ENCODE data around the gene PALLD. TPM values are rescaled to one million over a fixed set of nuclear protein-coding genes. Genes with fewer than 3 reads are reported as not detected.

Gene PALLD
- total RNA-seq, 1 donor from 2014 or later = 1.5 TPM

DNA sequence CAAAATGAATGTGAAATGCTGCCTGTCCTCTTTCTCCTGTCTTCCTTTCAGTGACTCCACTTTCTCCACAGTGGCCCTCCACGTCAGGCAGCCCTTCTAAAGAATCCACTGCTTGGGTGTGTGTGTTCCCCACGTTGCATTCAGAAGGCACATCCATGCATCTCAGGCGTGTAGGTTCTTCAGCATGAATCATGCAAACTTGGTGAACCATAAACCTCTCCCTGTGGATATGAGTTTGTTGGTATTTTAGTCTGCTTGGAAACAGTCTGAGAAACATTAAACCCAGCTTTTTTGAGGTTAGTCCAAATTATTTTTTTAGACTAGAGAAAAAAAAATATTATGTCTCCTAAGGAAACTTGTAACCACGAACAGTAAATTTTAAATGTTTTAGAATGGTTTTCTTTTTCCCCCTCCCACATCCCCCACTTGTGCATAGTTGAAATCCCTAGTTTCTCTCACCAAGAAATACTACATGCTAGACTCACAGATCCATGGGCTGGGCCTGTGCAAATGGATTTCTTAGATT lies 261.6 kb downstream of the PALLD start:
- no peak for DNase-seq (ENCODE audit: low read depth, low spot score)

DNA sequence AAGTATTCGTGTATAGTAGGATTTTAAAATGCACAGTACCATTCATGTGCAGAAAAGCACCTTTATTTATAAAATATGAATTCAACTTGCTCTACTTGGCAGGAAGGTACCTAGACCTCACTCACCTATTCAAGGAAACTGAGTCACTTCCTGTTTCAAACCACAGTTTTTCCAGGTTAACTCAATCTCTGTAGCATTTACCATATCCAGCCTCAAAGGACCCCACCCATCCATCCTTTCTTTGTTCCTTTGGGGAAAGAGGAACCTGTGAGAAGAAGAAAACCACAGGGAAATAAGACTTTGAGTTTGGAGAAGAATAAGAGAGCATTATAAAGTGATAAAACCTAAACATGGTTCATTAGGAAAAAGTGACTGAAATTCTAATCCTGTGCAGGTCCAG lies 262.5 kb downstream of the PALLD start:
- DNase-seq (ENCODE audit: low read depth, low spot score) = no peak

DNA sequence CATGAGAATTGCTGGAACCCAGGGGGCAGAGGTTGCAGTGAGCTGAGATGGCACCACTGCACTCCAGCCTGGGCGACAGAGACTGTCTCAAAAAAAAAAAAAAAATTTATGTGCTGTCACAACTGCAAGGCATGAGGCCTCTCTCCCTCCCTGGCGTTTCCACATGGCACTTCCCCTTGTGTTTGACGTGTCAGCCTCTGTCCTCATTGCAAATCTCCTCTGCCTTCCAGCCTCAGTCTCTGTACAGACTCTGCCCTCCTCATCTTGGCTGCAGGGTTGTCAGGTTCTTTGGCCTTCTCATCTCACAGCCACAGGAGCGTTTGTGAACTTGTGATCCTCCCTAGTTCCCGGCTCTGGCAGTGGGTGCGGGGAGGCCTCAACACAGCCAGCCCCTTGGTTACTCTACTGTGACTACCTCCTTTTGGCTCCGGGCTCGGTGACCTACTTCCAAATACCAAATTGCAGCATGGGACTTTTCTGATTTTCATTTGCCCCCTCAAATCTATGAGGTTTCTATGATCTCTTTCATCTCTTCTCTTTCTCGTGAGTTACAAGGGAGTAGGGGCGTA lies 263.2 kb downstream of the PALLD start:
- DNase-seq (ENCODE audit: low read depth, low spot score) = no peak

DNA sequence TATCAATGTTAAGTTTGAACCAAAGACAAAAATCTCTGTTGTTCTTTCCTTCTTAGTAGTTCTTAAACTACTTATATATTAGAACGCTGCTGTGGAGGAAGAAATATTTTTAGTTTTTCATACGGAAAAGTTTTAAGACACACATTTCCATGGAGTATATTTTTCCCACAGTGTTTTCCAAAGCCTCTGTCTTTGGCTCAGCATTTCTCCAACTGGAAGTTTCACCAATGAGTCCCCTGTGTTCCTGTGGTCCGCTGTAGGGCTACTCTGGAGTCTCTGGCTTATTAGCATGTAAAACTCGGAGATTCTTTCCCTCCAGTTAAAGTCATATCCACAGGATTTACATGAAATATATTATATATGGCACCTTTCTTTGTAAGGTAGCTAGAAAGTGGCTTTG lies 264.2 kb downstream of the PALLD start:
- no peak for DNase-seq (ENCODE audit: low read depth, low spot score)

DNA sequence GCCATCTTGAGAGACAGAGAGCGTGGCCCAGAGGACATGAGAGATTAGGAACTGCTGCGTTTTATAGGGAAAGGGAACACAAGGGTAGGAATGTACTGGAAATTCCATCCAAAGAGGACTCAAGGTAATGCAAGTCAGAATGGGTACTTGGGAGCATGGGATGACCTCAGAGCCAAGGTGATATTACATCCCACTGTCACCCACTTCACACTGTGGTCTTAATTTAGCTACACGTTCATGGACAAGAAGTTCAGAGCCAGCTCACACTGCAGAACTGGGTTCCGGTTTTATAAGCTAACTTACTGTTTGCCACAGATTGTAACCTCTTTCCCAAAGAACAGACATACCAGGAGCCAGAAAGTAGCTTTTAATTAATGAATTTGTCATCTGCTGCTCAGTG lies 268.5 kb downstream of the PALLD start:
- DNase-seq (ENCODE audit: low read depth, low spot score) = no peak

DNA sequence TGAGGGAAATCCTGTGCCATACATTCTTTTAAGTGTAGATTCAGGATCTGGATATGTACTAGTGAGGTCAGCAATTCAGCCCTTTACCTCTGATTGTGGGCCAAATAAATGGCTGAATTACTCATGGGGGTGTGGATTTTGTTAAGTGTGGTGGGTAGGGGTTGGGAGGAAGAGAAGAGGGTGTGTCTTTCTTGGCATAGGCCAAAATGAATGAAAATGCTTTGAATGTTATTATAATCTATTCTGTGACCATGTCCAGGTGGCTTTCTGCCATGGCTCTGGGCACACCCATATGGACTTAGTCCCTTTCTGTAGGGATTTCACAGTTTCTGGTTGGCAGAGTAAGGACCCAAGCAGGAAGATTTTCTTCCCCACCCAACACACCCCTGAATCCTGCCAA lies 268.9 kb downstream of the PALLD start:
- DNase-seq (ENCODE audit: low read depth, low spot score) = no peak

DNA sequence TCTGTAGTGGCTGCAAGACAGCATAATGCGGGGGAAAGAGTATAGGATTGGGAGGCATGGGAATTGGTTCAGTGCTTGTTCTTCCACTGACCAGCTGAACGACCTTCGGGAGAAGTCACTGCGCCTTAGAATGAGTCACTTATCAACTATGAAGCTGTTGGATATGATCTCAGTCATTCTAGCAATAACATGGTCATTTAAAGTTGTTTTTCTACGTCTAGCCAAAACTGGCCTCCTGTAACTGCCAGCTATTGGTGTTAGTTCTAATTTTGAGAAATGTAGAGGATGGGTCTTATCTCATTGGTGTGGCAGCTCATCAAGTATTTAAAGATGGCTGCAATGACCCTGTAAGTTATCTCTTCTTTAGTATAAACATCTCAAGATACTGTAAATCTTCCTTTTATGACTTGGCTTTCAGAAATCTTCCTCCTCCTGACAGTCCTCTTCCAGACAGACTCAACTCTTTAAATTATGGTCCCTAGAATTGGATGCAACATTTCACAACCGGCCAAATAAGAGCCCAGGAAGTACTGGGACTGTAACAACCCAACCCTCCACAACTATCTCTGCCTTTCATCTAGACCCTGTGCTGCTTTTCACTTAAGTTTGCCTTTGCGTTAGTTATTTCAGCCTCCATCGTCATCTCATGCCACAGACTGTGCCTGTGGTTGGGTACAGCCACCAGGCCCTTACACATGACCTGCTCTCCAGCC lies 269.9 kb downstream of the PALLD start:
- DNase-seq (ENCODE audit: low read depth, low spot score) = no peak

DNA sequence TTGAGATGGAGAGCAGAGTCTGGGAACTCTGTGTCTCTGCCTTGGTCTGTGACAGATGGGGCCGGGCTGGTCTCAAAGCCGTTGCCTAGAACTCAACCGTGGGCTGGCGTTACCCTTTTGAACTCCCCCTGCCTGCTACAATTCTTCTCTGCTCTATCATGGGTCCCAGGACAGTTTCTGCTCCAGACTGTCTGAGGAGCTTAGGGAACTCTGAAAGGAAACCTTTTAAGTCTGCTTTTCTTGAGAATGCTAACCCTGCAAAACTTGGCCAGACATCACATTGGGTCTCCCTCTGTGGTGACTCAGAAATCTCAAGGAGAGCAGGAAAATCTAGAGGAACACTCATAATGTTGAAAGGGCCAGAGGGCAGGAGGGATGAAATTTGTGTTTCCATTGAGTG lies 272.6 kb downstream of the PALLD start:
- DNase-seq (ENCODE audit: low read depth, low spot score) = no peak

DNA sequence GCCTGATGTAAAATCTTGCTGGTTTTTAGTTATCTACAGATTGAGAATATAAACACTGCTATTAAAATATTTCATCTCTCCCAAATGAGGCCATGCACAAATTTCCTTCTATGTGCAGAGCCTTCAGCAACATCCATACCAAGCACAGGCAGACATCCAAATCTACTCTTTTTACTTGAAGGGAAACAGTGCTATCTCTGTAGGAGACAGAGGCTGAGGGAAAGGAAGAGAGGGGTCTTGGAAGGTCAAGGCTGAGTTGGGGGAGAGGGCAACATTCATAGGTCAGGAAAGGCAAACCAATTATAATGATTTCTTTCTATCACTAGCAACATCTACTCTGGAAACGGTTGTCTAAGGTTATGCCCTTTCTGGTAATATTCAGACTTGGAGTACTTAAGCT lies 273.0 kb downstream of the PALLD start:
- no peak for DNase-seq (ENCODE audit: low read depth, low spot score)

DNA sequence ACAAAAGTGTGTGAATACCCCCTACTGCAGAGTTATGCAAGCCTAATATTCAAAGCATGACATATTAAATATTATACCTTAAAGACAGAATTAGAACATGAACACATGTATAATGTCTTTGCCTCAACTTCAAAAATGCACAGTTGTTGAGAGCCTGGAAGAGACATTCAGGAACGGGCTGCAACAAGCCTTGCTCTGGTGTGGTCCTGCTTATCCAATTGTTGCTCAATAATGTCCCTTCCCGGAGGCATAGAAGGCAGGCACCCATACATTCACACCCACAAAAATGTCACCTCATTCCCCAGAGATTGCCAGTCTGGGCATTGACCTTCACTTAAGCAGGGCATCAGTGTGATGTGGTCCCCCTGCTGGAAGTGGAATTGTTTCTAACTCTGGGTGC lies 274.4 kb downstream of the PALLD start:
- no peak for DNase-seq (ENCODE audit: low read depth, low spot score)

DNA sequence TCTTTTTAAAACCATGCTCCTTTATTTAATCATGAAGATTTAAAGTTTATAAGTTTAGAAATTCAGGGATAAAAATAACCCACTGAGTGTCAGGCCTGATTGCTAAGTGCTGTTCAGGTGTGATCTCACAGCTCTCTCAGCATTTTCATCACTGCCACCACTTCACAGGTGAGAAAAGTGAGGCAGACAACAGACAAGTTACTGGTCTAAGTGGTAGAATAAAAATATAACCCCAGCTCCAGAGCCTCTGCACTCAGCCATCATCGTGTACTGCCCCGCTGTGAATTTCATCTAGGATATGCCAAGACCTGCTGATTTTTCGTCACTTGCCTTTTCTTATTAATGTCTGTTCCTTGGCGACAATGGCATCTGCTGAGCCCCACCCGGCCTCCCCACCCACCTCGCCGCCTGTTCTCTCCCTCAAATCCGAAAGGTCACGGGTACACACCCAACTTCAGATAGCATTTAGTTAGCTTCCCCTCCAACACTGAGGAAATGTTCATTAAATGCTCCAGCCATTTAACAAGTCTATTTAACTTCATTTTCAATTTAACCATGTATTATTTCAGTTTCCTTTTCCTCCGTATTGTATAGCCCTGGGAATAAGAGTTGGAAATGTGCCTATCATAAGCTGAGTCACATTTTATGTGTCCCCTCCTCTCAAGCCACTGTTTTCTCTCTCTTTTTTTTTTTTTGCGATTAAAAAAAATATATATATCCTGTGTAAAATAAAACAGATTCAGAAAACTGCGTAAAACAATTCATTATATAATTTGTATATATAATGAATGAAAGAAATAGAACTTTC lies 276.7 kb downstream of the PALLD start:
- no peak for DNase-seq (ENCODE audit: low read depth, low spot score)

DNA sequence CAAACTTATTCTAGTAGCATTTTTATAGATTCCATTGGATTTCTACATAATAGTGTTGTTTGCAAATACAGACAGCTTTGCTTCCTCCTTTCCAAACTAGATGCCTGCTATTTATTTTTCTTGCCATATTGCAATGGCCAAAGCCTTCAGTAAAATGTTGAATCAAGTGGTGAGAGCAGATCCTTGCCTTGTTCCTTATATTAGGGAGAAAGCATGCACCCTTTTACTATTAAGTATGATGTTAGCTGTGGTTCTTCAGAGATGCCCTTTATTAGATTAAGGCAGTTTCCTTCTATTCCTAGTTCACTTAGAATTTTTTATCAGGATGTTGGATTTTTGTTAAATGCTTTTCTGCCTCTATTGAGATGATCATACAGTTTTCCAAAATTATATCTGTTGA lies 279.5 kb downstream of the PALLD start:
- no peak for DNase-seq (ENCODE audit: low read depth, low spot score)

DNA sequence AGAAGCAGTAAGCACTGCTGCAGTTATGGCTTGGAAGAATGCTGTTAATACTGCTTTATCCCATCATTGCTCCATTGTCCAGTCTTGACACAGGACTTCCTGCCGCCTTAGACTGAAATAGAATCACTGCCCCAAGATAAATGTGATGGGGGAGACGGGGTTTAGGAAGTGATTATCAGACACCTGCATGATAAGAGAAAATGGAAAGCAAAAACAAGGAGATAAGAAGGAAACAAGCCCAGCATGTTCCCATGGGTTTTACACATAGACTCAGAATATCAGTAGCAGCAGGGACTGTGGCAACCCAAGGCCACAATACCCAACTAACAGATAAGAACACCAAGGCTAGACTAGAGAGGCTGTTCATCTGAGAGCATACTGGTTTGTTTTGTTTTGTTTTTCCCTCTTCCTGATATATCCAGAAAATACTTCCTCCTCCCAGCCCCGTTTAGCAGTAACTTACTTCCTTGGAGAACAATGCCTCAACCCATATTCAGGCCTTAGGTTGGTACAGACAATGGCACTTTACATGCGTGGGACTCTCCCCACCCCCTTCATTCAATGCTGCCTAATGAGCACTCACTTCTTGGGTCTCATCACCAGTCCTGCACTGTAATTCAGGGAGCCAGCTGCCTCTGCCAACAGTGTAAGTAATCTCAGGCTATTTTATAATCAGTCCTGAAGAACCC lies 280.6 kb downstream of the PALLD start:
- no peak for DNase-seq (ENCODE audit: low read depth, low spot score)

DNA sequence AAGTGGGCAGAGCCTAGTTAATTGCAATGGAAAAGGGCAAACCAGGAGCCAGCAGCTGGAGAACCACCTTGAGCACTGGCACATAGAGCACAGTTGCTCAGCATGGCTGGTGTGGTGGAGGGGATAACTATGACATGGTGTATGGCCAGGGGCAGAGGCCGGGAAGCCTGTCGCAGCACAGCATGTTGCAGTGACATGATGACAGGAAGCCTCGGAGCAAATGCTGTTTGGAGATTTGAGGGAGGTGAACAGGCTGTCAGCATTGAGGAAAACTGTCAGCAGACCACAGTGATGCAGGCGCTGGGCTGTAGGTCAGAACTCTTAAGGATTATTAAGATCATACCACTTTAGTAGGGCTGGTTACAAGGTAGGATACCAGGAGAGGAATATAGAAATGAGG lies 284.5 kb downstream of the PALLD start:
- DNase-seq (ENCODE audit: low read depth, low spot score) = no peak

DNA sequence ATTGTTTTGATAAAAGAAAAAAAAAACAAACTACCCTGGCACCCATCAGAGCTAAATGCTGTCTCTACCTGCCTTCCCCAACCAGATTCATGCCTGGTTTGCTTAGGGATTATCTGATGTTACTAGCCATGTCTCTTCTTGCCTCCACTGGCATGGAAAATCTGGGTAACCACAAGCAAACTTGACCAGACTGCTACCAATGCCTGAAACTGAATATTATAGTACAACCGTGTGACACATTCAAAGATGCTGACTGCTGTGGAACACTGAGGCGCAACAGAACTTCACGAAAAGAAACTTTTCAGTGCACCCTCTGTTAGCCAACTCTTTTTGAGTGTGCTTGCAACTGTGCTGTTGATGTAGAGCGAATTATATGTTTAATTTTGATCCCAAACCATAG lies 285.1 kb downstream of the PALLD start:
- DNase-seq (ENCODE audit: low read depth, low spot score) = no peak

DNA sequence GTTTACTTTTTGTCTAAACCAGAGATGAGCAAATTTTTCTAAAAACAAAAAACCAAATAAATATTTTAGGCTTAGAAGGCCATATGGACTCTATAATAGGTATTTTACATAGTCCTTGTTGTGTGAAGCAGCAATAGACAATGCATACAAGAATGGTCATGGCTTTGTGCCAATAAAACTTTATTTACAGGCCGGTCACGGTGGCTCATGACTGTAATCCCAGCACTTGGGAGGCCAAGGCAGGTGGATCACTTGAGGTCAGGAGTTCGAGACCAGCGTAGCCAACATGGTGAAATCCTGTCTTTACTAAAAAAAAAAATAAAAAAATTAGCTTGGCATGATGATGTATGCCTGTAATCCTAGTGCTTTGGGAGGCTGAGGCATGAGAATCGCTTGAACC lies 285.6 kb downstream of the PALLD start:
- DNase-seq (ENCODE audit: low read depth, low spot score) = no peak

DNA sequence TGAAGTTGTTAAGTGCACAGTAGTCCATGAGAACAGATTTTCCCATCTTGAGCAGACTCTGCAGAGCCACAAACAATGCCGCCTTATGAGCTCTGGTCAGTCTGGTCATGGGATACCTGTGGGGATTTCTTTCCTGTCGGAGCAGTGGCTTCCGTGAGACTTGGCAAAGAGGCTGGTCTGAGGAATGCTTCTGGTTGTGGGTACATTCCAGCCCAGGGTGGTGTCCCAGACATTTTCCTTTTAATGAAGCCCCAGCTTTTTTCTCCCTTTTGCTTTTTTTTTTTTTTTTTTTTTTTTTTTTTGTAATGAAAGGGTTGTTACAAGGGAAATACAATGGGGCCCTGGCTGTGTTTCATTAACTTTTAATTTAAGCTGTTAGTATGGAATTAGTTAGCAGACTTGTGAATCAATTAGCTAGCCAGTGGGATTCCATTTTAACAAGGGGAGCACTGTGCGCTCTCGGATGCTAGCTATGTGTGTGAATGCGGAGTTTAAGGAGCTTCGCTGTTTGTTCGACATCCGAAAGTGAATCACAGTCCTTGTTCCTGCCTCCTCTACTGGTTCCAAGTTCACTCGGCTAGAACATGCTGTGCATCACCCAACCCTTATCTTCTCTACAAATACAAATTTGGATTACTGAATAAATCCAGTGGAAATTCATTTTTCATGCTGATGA lies 288.1 kb downstream of the PALLD start:
- DNase-seq (ENCODE audit: low read depth, low spot score) = no peak

DNA sequence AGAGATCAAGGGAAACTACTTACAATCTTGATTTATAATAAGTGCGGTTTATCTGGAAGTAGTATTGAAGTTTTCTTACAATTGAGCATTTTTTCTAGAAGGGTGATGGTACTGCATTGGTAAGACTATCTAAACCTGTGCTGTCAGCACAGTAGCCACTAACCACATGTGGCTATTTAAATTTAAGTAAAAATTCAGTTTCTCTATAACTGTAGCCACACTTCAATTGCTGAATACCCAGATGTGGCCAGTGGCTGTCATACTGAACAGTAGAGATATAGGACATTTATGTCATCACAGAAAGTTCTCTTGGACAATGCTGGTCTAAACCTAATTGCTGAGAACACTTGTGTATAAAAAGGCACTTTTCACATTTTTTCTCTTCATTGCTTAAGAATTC lies 290.5 kb downstream of the PALLD start:
- DNase-seq (ENCODE audit: low read depth, low spot score) = no peak

DNA sequence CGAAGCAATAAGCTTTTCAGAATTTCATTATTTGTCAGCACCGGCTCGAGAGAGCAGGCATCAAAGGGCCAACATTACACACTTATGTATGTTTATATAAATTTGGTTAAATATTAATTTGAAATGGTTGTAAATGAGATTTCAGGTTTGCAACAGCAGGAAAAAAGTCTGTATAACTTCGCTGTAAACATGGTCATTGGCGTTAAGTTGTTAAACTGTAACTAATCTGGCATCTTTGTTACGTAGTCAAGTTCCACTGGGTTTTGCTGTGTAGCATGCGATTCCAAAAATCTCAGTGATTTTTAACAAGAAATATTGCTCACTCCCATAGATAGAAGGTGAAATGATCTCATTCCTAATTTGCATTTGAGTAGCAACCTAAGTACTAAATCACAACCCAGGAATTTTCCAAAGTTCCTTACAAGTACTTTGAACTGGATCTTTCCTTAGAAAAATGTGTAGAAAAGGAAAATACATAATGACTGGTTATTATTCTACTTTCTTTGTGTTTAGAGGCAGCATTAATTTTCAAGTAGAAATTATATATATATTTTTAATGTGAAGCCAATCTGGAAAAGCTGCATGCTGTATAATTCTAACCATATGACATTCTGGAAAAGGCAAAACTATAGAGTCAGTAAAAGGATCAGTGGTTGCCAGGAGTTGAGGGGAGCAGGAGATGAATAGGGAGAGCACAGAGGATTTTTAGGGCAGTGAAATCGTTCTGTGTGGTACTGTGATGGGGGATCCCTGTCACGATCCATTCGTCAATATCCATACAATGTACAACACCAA lies 291.1 kb downstream of the PALLD start:
- DNase-seq (ENCODE audit: low read depth, low spot score) = no peak

DNA sequence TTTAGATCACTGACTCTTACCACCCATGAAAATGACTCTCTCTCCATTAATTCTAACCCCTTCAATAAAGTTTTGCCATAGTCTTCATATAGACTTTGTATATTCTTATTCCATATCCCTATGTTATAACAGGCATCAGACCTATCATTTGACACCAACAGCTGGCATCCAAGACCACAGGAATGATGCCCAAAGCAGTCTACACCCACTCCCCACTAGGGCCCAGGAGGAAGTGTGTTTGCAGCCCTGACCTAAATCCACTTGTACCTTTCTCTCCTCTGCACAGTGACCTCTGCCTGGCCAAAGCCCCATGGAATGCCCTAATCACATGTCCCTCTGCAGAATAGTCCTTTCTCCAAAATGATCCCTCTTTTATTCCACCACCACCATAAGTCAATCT lies 294.0 kb downstream of the PALLD start:
- no peak for DNase-seq (ENCODE audit: low read depth, low spot score)

DNA sequence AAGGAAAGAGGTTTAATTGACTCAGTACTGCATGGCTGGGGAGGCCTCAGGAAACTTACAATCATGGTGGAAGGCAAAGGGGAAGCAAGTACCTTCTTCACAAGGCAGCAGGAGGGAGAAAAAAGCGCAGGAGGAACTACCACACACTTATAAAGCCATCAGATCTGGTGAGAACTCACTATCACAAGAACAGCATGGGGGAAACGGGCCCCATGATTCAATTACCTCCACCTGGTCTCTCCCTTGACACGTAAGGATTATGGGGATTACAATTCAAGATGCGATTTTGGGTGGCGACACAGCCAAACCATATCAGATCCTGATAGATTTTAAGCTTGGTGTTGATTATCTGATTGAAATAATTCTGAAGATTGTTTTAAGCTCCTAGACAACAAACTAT lies 294.5 kb downstream of the PALLD start:
- no peak for DNase-seq (ENCODE audit: low read depth, low spot score)

Data from pulmonary artery endothelial cell (primary cell).